Neural cell (in vitro differentiated cells): ENCODE measurements around the gene ZC3H7A. TPM values are rescaled to one million over a fixed set of nuclear protein-coding genes. Genes with fewer than 3 reads are reported as not detected.

ENCODE experiments used
- H2AFZ ChIP-seq: fragments of 200-600, 300-800 bp; sonication (generic), shearing (Covaris generic); 2 replicates; pipeline ENCODE4 v1.6.0; 2014; ENCODE audit warnings: low read depth, mild to moderate bottlenecking, antibody characterized with exemption, low read length, moderate library complexity
- H3F3A ChIP-seq: fragments of 200-600 bp; shearing (Covaris generic); 2 replicates; pipeline ENCODE4 v1.6.1; 2016; ENCODE audit warnings: mild to moderate bottlenecking, moderate library complexity, mixed read lengths, antibody characterized with exemption, low read length; ENCODE audit not compliant: insufficient read depth, poor library complexity, severe bottlenecking
- H3K27ac ChIP-seq: fragments of 200-600, 300-800 bp; sonication (generic), shearing (Covaris generic); 2 replicates; pipeline ENCODE4 v1.5.1; 2014; ENCODE audit warnings: mild to moderate bottlenecking, low read length, moderate library complexity
- H3K27me3 ChIP-seq: fragments of 300-800, 200-600 bp; sonication (generic), shearing (Covaris generic); 2 replicates; pipeline ENCODE4 v1.6.0; 2014; ENCODE audit warnings: mild to moderate bottlenecking, low read depth, low read length, moderate library complexity; ENCODE audit not compliant: insufficient read depth
- H3K36me3 ChIP-seq: fragments of 300-800, 200-600 bp; sonication (generic), shearing (Covaris generic); 2 replicates; pipeline ENCODE4 v1.5.1; 2014; ENCODE audit warnings: mild to moderate bottlenecking, antibody characterized with exemption, low read length, moderate library complexity; ENCODE audit not compliant: insufficient read depth
- H3K4me2 ChIP-seq: fragments of 300-800, 200-600 bp; sonication (generic), shearing (Covaris generic); 2 replicates; pipeline ENCODE4 v1.6.0; 2014; ENCODE audit warnings: mild to moderate bottlenecking, low read length
- H3K4me3 ChIP-seq: fragments of 300-800, 200-600 bp; sonication (generic), shearing (Covaris generic); 2 replicates; pipeline ENCODE4 v1.5.1; 2014; ENCODE audit warnings: mild to moderate bottlenecking, low read length, moderate library complexity
- H3K79me2 ChIP-seq: fragments of 200-600 bp; shearing (Covaris generic); replicated peaks from 2 replicates; pipeline ENCODE4 v1.6.0; 2014; ENCODE audit warnings: mild to moderate bottlenecking, low read length, moderate library complexity; ENCODE audit not compliant: insufficient read depth
- H3K9ac ChIP-seq: fragments of 300-800, 200-600 bp; sonication (generic), shearing (Covaris generic); 2 replicates; pipeline ENCODE4 v1.6.1; 2016; ENCODE audit warnings: mild to moderate bottlenecking, low read length, mixed read lengths
- H3K9me2 ChIP-seq: fragments of 200-600 bp; shearing (Covaris generic); 2 replicates; pipeline ENCODE4 v1.6.1; 2016; ENCODE audit warnings: mild to moderate bottlenecking, low read length, mixed read lengths; ENCODE audit not compliant: insufficient read depth
- H3K9me3 ChIP-seq: fragments of 200-600, 300-800 bp; sonication (generic), shearing (Covaris generic); 2 replicates; pipeline ENCODE4 v1.6.1; 2016; ENCODE audit warnings: mild to moderate bottlenecking, mixed run types, low read length, moderate library complexity, mixed read lengths
- H4K20me1 ChIP-seq: fragments of 200-600 bp; shearing (Covaris generic); 2 replicates; pipeline ENCODE4 v1.6.1; 2016; ENCODE audit warnings: mild to moderate bottlenecking, mixed run types; ENCODE audit not compliant: insufficient read depth
- EP300 ChIP-seq: fragments of 450-650 bp; conservative IDR thresholded peaks from 2 replicates; pipeline ENCODE4 v1.6.1; 2014; ENCODE audit warnings: antibody characterized with exemption, mild to moderate bottlenecking, moderate library complexity; ENCODE audit not compliant: poor library complexity, severe bottlenecking
- EZH2 ChIP-seq: fragments of 200-600, 300-800 bp; shearing (Covaris generic), sonication (generic); IDR thresholded peaks from 2 replicates; pipeline ENCODE4 v1.6.1; 2014; ENCODE audit warnings: antibody characterized with exemption, low read length, borderline replicate concordance, mild to moderate bottlenecking; ENCODE audit not compliant: insufficient read depth, poor library complexity, severe bottlenecking
- MXI1 ChIP-seq: fragments of 450-650 bp; conservative IDR thresholded peaks from 2 replicates; pipeline ENCODE4 v1.6.1; 2014; ENCODE audit warnings: antibody characterized with exemption, mild to moderate bottlenecking; ENCODE audit not compliant: poor library complexity, severe bottlenecking
- POLR2AphosphoS5 ChIP-seq: IDR thresholded peaks from 2 replicates; pipeline ENCODE4 v1.6.1; 2012
- RAD21 ChIP-seq: fragments of 450-650 bp; conservative IDR thresholded peaks from 2 replicates; pipeline ENCODE4 v1.6.1; 2014; ENCODE audit warnings: antibody characterized with exemption, mild to moderate bottlenecking, moderate library complexity
- SMC3 ChIP-seq: fragments of 450-650 bp; conservative IDR thresholded peaks from 2 replicates; pipeline ENCODE4 v1.6.1; 2014; ENCODE audit warnings: antibody characterized with exemption, mild to moderate bottlenecking, moderate library complexity; ENCODE audit not compliant: poor library complexity
- TAF1 ChIP-seq: IDR thresholded peaks from 2 replicates; pipeline ENCODE4 v1.6.1; 2012; ENCODE audit warnings: low read depth
- polyA plus RNA-seq: library from polyadenylated mRNA; depleted of rRNA; stranded (reverse); fragments of >200 nt; gene quantifications from 2 replicates; pipeline ENCODE4 v1.2.3, GENCODE V29; 2014
- TF ChIP-seq, protein P1 (sequence below): fragments of 450-650 bp; IDR thresholded peaks from 2 replicates; pipeline ENCODE4 v1.5.1; 2014; ENCODE audit warnings: antibody characterized with exemption, mild to moderate bottlenecking, moderate library complexity; ENCODE audit not compliant: poor library complexity, severe bottlenecking
- TF ChIP-seq, protein P2 (sequence below): IDR thresholded peaks from 2 replicates; pipeline ENCODE4 v1.6.1; 2012; ENCODE audit warnings: borderline replicate concordance

The ZC3H7A gene
- polyA plus RNA-seq, 1 donor from 2014 or later, result 67.7 TPM

DNA sequence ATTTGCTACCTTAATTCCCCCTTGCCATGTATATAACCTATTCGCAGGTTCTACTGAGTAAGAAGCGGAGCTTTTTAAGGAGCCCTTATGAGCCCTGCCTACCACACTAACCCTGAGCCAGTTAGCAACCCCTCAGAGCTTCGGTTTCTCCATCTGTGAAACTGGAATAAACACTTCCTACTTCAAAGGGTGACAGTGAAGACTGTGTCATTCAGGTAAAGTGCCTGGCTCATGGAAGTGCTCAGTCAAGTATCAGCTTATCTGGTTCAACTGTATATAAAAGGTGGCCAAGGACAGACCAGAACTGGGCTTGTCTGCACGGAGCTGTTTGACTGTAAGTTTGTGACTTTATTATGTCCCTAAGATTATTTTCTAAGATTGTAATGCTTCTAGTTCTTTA is 85.4 kb downstream of the ZC3H7A start:
- no peak for TF ChIP-seq EZH2
- TF ChIP-seq EP300, result no peak
- no peak for TF ChIP-seq POLR2AphosphoS5
- TF ChIP-seq, protein P1, sequence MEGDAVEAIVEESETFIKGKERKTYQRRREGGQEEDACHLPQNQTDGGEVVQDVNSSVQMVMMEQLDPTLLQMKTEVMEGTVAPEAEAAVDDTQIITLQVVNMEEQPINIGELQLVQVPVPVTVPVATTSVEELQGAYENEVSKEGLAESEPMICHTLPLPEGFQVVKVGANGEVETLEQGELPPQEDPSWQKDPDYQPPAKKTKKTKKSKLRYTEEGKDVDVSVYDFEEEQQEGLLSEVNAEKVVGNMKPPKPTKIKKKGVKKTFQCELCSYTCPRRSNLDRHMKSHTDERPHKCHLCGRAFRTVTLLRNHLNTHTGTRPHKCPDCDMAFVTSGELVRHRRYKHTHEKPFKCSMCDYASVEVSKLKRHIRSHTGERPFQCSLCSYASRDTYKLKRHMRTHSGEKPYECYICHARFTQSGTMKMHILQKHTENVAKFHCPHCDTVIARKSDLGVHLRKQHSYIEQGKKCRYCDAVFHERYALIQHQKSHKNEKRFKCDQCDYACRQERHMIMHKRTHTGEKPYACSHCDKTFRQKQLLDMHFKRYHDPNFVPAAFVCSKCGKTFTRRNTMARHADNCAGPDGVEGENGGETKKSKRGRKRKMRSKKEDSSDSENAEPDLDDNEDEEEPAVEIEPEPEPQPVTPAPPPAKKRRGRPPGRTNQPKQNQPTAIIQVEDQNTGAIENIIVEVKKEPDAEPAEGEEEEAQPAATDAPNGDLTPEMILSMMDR, result no peak
- no peak for TF ChIP-seq MXI1
- TF ChIP-seq RAD21, result no peak
- no peak for TF ChIP-seq SMC3
- no peaks in the 10 kb centered on the region for H3K79me2 ChIP-seq
- no peaks in the 10 kb centered on the region for H3F3A ChIP-seq
- H3K27ac ChIP-seq, result no peak overlapping the region
- no peak overlapping the region for H3K4me2 ChIP-seq
- H3K4me3 ChIP-seq, result no peak overlapping the region
- no peaks in the 10 kb centered on the region for H3K36me3 ChIP-seq
- no peak overlapping the region for H2AFZ ChIP-seq
- no peak overlapping the region for H3K9ac ChIP-seq
- no peaks in the 10 kb centered on the region for H4K20me1 ChIP-seq
- no peaks in the 10 kb centered on the region for H3K9me2 ChIP-seq
- no peaks in the 10 kb centered on the region for H3K27me3 ChIP-seq
- no peaks in the 10 kb centered on the region for H3K9me3 ChIP-seq

DNA sequence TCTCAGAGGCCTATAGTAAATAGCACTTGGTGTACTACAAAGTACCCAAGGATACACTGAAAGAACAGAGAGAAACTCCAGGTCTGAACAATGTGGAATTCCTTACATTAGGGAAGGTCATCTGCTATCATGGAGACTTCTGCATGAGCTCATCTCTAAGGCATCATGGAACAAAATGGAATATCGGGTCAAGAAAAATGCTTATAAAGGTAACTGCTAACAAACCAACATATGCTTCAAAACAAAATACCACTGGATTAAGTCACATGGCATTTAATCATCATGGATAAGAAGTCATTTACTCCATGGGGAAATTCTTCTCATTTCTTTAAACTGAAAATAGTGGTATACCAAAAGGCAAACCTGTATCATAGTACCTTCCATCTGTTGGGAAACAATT is 88.6 kb downstream of the ZC3H7A start:
- Histone ChIP-seq H3K9me2 (no peaks in the 10 kb centered on the region), H3K4me2 (no peak overlapping the region), H3K27ac (no peak overlapping the region), H3K4me3 (no peak overlapping the region), H3K9me3 (no peaks in the 10 kb centered on the region), H3K27me3 (no peaks in the 10 kb centered on the region), H3F3A (no peaks in the 10 kb centered on the region), H3K79me2 (no peaks in the 10 kb centered on the region), H3K36me3 (no peaks in the 10 kb centered on the region), H2AFZ (no peak overlapping the region), H4K20me1 (no peaks in the 10 kb centered on the region), H3K9ac (no peak overlapping the region)
- TF ChIP-seq, protein P2, sequence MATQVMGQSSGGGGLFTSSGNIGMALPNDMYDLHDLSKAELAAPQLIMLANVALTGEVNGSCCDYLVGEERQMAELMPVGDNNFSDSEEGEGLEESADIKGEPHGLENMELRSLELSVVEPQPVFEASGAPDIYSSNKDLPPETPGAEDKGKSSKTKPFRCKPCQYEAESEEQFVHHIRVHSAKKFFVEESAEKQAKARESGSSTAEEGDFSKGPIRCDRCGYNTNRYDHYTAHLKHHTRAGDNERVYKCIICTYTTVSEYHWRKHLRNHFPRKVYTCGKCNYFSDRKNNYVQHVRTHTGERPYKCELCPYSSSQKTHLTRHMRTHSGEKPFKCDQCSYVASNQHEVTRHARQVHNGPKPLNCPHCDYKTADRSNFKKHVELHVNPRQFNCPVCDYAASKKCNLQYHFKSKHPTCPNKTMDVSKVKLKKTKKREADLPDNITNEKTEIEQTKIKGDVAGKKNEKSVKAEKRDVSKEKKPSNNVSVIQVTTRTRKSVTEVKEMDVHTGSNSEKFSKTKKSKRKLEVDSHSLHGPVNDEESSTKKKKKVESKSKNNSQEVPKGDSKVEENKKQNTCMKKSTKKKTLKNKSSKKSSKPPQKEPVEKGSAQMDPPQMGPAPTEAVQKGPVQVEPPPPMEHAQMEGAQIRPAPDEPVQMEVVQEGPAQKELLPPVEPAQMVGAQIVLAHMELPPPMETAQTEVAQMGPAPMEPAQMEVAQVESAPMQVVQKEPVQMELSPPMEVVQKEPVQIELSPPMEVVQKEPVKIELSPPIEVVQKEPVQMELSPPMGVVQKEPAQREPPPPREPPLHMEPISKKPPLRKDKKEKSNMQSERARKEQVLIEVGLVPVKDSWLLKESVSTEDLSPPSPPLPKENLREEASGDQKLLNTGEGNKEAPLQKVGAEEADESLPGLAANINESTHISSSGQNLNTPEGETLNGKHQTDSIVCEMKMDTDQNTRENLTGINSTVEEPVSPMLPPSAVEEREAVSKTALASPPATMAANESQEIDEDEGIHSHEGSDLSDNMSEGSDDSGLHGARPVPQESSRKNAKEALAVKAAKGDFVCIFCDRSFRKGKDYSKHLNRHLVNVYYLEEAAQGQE, result no peak
- no peak for TF ChIP-seq EZH2
- no peak for TF ChIP-seq SMC3
- TF ChIP-seq RAD21, result no peak
- TF ChIP-seq EP300, result no peak

DNA sequence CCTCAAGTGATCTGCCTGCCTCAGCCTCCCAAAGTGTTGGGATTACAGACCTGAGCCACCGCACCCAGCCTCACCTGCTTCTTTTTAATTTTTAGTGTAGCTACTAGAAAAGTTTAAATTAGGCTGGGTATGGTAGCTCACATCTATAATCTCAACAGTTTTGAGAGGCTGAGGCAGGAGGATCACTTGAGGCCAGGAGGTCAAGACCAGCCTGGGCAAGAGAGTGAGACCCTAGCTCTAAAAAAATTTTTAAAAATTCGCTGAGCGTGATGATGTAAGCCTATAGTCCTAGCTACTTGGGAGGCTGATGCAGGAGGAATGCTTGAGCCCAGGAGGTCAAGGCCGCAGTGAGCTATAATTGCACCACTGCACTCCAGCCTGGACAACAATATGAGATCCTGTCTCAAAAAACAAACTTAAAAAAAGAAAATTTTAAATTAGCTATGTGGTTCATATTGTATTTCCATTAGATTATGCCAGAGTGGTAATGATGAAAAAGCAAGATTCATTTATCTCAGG is 89.3 kb downstream of the ZC3H7A start:
- H3K36me3 ChIP-seq, result no peaks in the 10 kb centered on the region
- no peaks in the 10 kb centered on the region for H3F3A ChIP-seq
- H4K20me1 ChIP-seq, result no peaks in the 10 kb centered on the region
- TF ChIP-seq EZH2, result no peak
- TF ChIP-seq, protein P2, result no peak
- TF ChIP-seq, protein P1, result no peak
- TF ChIP-seq SMC3, result no peak
- TF ChIP-seq TAF1, result no peak
- TF ChIP-seq MXI1, result no peak
- no peak for TF ChIP-seq POLR2AphosphoS5
- no peak for TF ChIP-seq EP300
- TF ChIP-seq RAD21, result no peak
- H3K27ac ChIP-seq, result no peak overlapping the region
- H3K9me2 ChIP-seq, result no peaks in the 10 kb centered on the region
- H3K27me3 ChIP-seq, result no peaks in the 10 kb centered on the region
- H3K4me3 ChIP-seq, result no peak overlapping the region
- H3K79me2 ChIP-seq, result no peaks in the 10 kb centered on the region
- no peaks in the 10 kb centered on the region for H3K9me3 ChIP-seq
- H3K9ac ChIP-seq, result no peak overlapping the region
- H2AFZ ChIP-seq, result no peak overlapping the region
- no peak overlapping the region for H3K4me2 ChIP-seq
